ENCODE measurements around the gene THSD4.
"Not testable (repeated sequence)": the region's sequence is repeated elsewhere in the genome, so short reads cannot be mapped to it uniquely, and the experiment has no call there.

Gene THSD4

DNA sequence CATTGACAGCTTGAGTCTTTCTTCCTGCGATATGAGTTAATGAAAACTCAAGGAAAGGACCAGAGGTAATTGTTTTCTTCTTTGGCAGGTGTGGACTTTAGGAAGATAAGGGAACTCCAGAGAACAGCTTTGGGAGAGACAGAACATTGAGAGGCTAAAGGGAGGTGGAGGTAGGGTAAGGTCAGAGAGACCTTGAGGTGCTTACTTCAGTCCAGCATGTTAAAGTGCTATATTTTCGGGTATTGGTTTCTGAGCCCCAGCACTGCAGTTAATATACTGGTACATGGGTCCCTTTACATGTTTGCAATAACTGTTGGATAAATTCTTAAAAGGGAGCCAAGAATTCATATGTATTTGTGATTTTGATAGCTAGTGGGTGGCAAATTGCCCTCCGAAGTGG, 322.1 kb downstream of the THSD4 start:
- H3K27ac ChIP-seq = no peak overlapping the region
- TF ChIP-seq, protein P1, sequence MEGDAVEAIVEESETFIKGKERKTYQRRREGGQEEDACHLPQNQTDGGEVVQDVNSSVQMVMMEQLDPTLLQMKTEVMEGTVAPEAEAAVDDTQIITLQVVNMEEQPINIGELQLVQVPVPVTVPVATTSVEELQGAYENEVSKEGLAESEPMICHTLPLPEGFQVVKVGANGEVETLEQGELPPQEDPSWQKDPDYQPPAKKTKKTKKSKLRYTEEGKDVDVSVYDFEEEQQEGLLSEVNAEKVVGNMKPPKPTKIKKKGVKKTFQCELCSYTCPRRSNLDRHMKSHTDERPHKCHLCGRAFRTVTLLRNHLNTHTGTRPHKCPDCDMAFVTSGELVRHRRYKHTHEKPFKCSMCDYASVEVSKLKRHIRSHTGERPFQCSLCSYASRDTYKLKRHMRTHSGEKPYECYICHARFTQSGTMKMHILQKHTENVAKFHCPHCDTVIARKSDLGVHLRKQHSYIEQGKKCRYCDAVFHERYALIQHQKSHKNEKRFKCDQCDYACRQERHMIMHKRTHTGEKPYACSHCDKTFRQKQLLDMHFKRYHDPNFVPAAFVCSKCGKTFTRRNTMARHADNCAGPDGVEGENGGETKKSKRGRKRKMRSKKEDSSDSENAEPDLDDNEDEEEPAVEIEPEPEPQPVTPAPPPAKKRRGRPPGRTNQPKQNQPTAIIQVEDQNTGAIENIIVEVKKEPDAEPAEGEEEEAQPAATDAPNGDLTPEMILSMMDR (conservative IDR thresholded peaks at IDR 0.05) = no peak

DNA sequence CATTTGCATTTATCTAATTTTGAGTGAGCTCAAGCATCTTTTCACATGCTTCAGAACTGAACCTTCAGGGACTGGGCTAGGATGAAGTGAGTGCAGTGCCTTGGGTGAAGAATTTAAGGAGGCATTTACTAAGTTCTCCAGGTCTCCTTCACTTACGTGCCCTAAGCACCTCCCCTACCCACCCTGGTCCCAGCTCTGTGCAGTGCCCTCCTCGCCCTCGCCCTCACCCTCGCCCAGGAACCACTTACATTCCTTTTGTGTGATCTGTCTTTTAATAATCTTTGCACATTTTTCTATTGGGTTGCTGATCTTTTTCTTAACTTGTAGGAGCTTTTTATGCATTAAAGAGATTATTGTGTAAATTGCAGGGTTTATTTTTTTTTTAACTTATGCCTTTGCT, 322.6 kb downstream of the THSD4 start:
- TF ChIP-seq, protein P1 (conservative IDR thresholded peaks at IDR 0.05) = no peak
- H3K27ac ChIP-seq = no peak overlapping the region

DNA sequence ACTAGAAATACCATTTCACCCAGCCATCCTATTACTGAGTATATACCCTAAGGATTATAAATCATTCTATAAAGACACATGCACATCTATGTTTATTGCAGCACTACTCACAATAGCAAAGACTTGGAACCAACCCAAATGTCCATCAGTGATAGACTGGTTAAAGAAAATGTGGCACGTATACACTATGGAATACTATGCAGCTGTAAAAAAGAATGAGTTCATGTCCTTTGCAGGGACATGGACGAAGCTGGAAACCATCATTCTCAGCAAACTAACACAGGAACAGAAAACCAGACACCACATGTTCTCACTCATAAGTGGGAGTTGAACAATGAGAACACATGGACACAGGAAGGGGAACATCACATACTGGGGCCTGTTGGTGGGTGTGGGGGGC, 324.2 kb downstream of the THSD4 start:
- H3K27ac ChIP-seq = not testable (repeated sequence)

DNA sequence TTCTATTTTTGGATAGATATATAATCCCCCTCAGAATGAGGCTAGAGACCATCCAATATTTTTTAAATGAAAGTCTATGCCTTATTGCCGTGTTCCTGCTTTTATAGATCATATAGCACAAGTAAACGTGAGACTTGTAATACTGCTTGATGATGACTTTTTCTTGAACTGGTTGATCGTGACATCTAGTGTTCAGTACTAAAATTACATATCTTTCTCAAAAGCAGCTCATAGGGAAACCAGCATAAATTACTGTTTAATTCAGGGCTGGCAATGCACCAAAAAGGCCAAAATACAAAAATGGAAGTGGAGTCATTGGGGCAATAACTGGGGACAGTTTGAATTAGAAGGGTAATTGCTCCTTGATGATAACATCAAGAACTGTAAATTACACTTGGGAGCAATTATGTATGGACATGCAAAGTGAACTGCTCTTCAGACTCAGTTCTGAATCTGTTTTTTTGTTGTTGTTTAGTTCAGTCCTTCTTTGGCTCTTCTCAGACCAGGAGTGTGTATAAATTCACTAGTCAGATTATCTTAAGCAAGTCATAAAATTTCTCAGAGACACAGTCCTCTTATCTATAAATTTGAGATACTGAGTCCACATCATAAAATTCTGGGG, 325.3 kb downstream of the THSD4 start:
- H3K27ac ChIP-seq = no peak overlapping the region
- TF ChIP-seq, protein P1 (conservative IDR thresholded peaks at IDR 0.05) = peak; percentile 80

DNA sequence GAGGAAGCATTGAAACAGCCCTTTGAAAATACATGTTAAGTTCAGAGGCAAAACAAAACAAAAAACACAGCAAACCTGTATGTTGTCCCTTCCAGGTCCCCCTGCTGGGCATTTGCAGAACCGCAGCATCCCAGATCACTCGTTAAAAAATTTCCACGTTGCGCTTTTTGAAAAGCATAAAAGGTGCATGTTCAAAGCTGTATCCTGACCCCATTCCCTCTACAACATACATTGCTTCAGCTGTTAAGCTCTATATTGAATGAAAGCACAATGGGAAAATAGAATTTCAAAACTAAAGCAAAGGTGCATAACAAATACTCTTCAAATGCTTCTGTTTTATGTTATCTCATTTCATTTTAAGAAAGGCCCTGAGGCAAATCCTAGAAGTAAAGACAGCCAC, 328.3 kb downstream of the THSD4 start:
- H3K27ac ChIP-seq = no peak overlapping the region; the same call in 1 of the 2 replicates
- TF ChIP-seq, protein P1 (conservative IDR thresholded peaks at IDR 0.05) = peak; percentile 96

DNA sequence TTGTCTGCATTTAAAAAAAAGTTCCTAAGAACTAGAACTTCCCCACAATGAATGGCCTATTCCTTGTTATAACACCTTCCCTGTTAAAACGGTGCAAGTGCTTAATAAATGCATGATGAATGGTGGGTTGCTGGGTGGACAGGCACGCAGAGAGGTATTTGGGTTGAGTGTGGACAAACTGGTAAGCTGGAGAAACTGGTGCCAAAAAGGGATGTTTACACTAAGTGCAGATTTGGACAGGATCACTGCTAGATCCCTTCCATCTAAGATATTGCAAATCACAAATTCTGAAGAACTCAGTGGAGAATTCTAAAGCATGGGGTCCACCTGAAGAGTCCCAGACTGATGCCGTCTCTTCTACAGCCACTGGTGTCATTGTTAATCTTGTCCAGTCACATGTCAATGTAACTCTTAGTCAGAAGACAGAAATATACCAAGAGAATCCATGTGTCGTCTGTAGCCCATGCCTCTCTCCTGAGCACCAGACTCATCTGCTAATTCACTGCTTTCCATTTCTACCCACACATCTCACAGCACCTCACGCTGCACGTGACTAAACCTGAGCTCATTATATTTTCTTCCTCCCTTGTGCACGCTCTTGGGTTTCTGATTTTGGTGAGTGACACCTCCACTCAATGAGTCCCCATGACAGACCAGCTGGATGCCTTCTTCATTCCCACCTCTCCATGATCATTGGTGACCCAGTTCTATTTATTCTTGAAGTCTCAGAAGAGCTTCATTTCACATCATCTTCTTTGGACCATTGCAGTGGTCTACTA, 328.9 kb downstream of the THSD4 start:
- H3K27ac ChIP-seq = no peak overlapping the region
- TF ChIP-seq, protein P1 (conservative IDR thresholded peaks at IDR 0.05) = no peak

DNA sequence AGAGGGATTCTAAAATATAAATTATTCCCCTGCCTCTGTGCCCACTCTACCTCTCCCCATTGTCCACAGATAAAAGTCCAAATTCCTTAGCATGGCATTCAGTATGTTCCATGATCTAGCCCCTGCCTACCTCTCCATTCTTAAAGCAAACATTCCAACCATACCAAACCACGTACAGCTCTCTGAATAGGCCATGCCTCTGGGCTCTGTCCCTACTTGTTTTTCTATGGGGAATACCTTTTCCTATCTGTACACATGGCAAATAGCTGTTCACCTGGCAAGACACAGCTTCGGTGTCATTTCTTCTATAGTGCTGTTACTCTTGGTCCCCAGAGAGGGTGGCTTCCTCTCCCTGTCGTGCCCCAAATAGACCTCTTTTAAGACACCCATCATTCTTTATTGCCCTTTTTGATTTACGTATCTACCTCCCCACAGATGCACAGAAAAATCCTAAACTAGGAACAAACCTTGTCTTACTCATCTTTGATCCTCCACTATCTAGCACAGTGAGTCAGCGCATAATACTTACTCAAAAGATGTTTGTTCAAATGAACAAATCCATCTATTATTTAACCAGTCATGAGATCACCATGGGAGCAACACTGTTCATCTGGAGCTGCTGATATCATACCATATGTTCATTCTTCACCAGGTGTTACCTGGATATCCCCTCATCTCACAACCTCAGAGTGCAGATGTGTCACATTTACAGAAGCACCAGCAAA, 329.8 kb downstream of the THSD4 start:
- H3K27ac ChIP-seq = no peak overlapping the region
- TF ChIP-seq, protein P1 (conservative IDR thresholded peaks at IDR 0.05) = no peak

All from VCaP (cell line).